Left lung (tissue), 10 donors: ENCODE data around the gene CDK5RAP3. TPM values are rescaled to one million over a fixed set of nuclear protein-coding genes. Genes with fewer than 3 reads are reported as not detected.

Experiments used
- ATAC-seq: fragments of 200-7000 bp; cut with Tn5 transposase; one replicate; pipeline ENCODE4 v1.9.1; 2020; ENCODE audit warnings: moderate library complexity
- DNase-seq, 4 donors: peaks; one replicate each; pipeline ENCODE4 v3.0.0-alpha.2; 2013 to 2020
- H3K27ac ChIP-seq, 2 donors: fragments of 200-600 bp; sonication (generic) in 1 of 2; one replicate each; pipeline versions ENCODE4 v1.5.0 to v1.8.0; 2020 to 2021
- H3K27me3 ChIP-seq, 2 donors: fragments of 200-600 bp; sonication (generic) in 1 of 2; one replicate each; pipeline versions ENCODE4 v1.5.0 to v1.8.0; 2020 to 2021
- H3K36me3 ChIP-seq, 2 donors: fragments of 200-600 bp; sonication (generic) in 1 of 2; one replicate each; pipeline versions ENCODE4 v1.5.0 to v1.8.0; 2020 to 2021
- H3K4me1 ChIP-seq, 2 donors: fragments of 200-600 bp; one replicate each; pipeline ENCODE4 v1.8.0; 2021
- H3K4me3 ChIP-seq, 2 donors: fragments of 200-600 bp; sonication (generic) in 1 of 2; one replicate each; pipeline versions ENCODE4 v1.5.0 to v1.8.0; 2020 to 2021; ENCODE audit warnings: mild to moderate bottlenecking in 1 of 2
- H3K9me3 ChIP-seq, 2 donors: fragments of 200-600 bp; sonication (generic) in 1 of 2; one replicate each; pipeline versions ENCODE4 v1.5.0 to v1.8.0; 2020 to 2021
- intact Hi-C, 2 donors: fragments of 100-400 bp; cut with DNase I; formaldehyde crosslinking; loops; one replicate each; pipeline versions ENCODE4 v1.11.2 to v1.14.2; 2022
- polyA plus RNA-seq, 6 donors: library from polyadenylated mRNA; unstranded; fragments of 120-200 nt; gene quantifications; one replicate each; pipeline ENCODE4 v1.2.1, GENCODE V29; 2013; ENCODE audit not compliant: insufficient read length in 6 of 6
- total RNA-seq, 2 donors: library from RNA; stranded (reverse); fragmentation: NEBNext Ultra II Directional; extraction: Animal tissue kit (Norgen Biotek cat#: 25700); gene quantifications; one replicate each; pipeline ENCODE4 v1.2.1, GENCODE V29; 2021
- TF ChIP-seq, protein P1 (sequence below), 2 donors: fragments of 200-600 bp; sonication (generic) in 1 of 2; IDR thresholded peaks; one replicate each; pipeline versions ENCODE4 v1.5.0 to v1.8.0; 2021; ENCODE audit warnings: antibody characterized with exemption in 2 of 2
- donor health status: DM: no; HTN: yes; CAD: no.
- donor health status: DM: no; HTN: no; CAD: no.

Gene CDK5RAP3
- total and polyA plus RNA-seq, 8 donors: 136 to 182 (median 159) TPM

DNA sequence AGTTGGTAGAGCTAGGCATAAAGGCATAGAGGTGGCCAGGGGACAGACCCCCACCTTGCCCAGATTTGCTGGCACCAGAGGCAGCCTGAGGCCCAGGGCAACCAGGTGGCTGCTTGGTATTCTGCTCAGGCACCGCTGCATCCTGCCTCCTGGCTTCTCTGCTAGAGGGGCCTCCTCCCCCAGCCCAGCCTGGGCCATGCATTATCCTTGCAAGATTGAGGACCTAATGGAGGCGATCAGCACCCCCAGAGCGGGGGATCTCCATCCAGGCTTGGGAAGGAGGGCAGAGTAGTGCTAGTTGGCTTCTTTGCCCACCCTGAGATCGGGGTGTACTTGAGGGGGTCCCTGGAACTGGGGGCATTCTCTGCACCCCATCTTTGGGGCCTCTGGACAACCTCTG lies 23.8 kb downstream of the CDK5RAP3 start:
- no peaks in the 10 kb centered on the region for H3K9me3 ChIP-seq
- H3K27me3 ChIP-seq: peaks cover 0 to 38% of the 10 kb centered on the region in 2 donors
- DNase-seq (no peak), ATAC-seq (no peak)
- TF ChIP-seq, protein P1, sequence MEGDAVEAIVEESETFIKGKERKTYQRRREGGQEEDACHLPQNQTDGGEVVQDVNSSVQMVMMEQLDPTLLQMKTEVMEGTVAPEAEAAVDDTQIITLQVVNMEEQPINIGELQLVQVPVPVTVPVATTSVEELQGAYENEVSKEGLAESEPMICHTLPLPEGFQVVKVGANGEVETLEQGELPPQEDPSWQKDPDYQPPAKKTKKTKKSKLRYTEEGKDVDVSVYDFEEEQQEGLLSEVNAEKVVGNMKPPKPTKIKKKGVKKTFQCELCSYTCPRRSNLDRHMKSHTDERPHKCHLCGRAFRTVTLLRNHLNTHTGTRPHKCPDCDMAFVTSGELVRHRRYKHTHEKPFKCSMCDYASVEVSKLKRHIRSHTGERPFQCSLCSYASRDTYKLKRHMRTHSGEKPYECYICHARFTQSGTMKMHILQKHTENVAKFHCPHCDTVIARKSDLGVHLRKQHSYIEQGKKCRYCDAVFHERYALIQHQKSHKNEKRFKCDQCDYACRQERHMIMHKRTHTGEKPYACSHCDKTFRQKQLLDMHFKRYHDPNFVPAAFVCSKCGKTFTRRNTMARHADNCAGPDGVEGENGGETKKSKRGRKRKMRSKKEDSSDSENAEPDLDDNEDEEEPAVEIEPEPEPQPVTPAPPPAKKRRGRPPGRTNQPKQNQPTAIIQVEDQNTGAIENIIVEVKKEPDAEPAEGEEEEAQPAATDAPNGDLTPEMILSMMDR (IDR thresholded peaks at IDR 0.05): no peak
- no peak overlapping the region for H3K27ac ChIP-seq
- H3K4me1 ChIP-seq: no peaks in the 10 kb centered on the region
- no peaks in the 10 kb centered on the region for H3K36me3 ChIP-seq
- no peak overlapping the region for H3K4me3 ChIP-seq
- intact Hi-C loops: no loop called here

DNA sequence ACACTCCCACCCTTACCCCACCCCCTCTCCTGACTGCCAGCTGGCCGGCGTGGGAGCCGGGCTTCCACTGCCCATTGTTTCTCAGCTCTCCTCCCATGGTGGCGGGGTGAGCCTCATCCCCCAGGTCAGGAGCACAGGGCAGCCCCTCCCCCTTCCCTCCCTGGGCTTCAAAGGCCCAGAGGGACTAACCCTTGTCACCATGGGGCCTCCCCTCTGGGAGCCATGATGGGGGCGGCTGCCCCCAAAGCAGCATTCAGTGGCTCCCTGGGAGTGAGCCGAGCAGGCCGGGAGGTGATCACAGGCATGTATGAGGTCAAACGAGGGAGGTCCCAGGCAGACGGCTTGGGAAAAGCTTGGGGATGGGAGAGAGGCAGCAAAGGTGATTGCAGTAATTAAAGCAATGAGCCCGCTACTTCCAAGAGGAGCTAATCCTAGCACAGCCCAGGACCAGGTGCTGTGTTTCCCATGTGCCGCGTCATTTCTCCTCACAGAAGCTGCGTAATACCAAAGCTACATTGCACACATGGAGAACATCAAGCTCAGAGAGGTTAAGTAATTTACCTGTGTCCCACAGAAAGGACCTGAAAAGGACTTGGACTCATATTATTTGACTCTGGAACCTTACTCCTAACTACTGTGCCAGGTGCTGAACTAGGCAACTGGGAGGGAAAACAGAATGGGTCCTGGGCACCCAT lies 24.5 kb downstream of the CDK5RAP3 start:
- Histone ChIP-seq H3K27ac (no peak overlapping the region), H3K4me3 (no peak overlapping the region), H3K27me3 (peaks cover 0 to 32% of the 10 kb centered on the region in 2 donors), H3K9me3 (no peaks in the 10 kb centered on the region), H3K36me3 (no peaks in the 10 kb centered on the region), H3K4me1 (peaks cover 0 to under 1% of the 10 kb centered on the region in 2 donors)
- ATAC-seq (no peak), DNase-seq (no peak)
- intact Hi-C loops: no loop called here
- TF ChIP-seq, protein P1 (IDR thresholded peaks at IDR 0.05): no peak

DNA sequence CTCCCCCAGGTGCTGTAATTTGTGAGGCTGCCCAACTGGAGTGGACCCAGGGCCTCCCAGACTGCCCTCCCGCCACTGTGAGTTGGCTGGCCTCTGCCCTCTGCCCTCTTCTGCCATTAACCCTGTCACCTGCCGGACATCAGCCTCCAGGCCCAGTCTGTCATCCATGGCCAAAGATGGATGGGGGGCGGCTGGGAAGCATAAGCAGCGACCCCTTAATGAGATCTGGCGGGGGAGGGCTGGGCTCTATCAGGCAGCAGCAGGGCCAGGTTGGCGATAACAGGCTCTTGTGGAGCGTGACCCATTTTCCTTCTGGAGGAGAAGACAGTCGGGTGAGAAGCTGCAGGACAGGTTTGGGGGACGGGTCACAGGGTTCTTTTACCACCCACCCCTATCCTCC lies 25.3 kb downstream of the CDK5RAP3 start:
- no peaks in the 10 kb centered on the region for H3K9me3 ChIP-seq
- ATAC-seq: no peak
- H3K27ac ChIP-seq: no peak overlapping the region
- H3K4me3 ChIP-seq: no peak overlapping the region
- TF ChIP-seq, protein P1 (IDR thresholded peaks at IDR 0.05): no peak
- no peaks in the 10 kb centered on the region for H3K36me3 ChIP-seq
- H3K4me1 ChIP-seq: peaks cover 0 to 7% of the 10 kb centered on the region in 2 donors
- peaks cover 0 to 30% of the 10 kb centered on the region in 2 donors for H3K27me3 ChIP-seq
- DNase-seq: no peak
- intact Hi-C loops: no loop called here

DNA sequence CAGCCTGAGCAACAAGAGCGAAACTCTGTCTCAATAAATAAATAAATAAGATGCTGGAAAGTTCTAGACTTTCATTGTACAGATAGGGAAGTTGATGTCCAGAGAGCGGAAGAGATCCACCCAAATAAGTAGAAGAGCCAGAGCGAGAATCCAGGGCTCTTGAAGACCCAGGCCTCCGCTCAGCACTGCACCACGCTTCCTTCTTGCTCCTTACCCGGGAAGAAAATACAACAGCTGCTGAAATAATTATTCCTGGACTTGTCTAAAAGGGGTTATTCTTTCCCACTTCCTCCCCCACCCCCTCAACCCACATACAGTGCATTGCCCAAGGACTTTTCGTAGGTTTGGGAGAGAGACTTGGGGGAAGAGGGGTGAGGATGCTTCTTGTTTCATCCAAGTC lies 26.7 kb downstream of the CDK5RAP3 start:
- peaks cover 0 to 21% of the 10 kb centered on the region in 2 donors for H3K4me1 ChIP-seq
- DNase-seq (no peak), ATAC-seq (no peak)
- no peaks in the 10 kb centered on the region for H3K36me3 ChIP-seq
- H3K9me3 ChIP-seq: no peaks in the 10 kb centered on the region
- no peak overlapping the region for H3K4me3 ChIP-seq
- TF ChIP-seq, protein P1 (IDR thresholded peaks at IDR 0.05): no peak
- H3K27ac ChIP-seq: no peak overlapping the region
- intact Hi-C loops: no loop called here
- H3K27me3 ChIP-seq: peaks cover 0 to 30% of the 10 kb centered on the region in 2 donors

DNA sequence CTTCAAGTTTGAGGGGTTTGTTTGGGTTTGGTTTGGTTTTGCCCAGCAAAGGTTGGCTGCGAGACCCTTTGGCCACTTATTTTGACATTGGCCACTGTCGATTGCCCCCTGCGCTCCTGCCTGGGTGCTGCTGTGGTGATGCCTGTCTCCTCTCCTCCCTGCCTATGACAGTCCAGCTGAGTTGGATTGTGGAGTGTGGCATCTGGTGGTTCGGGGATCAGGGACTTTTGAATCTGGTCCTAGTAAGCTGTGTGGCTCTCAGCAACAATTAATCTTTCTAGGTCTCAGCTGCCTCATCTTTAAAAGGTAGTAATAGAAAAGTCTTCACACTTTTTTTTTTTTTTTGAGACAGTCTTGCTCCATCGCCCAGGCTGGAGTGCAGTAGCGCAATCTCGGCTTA lies 27.1 kb downstream of the CDK5RAP3 start:
- Histone ChIP-seq H3K36me3 (no peaks in the 10 kb centered on the region), H3K9me3 (no peaks in the 10 kb centered on the region), H3K4me3 (no peak overlapping the region), H3K4me1 (peaks cover 0 to 26% of the 10 kb centered on the region in 2 donors), H3K27me3 (peaks cover 0 to 30% of the 10 kb centered on the region in 2 donors), H3K27ac (no peak overlapping the region)
- intact Hi-C loops: no loop called here
- ATAC-seq (no peak), DNase-seq (no peak)
- TF ChIP-seq, protein P1 (IDR thresholded peaks at IDR 0.05): no peak
